Muscle of back (tissue), 10 donors: ENCODE results near the gene TPRX2. TPM values are rescaled to one million over a fixed set of nuclear protein-coding genes. Genes with fewer than 3 reads are reported as not detected.

Source experiments
- polyA plus RNA-seq, 10 donors: library from polyadenylated mRNA; unstranded; fragments of 120-200 nt; gene quantifications; one replicate each; pipeline ENCODE4 v1.2.1, GENCODE V29; 2013; ENCODE audit not compliant: insufficient read length in 10 of 10

The TPRX2 gene
- polyA plus RNA-seq, 10 donors: not detected

Other genes starting within 250 kb of the TPRX2 start
- gene EHD2, start 145.8 kb upstream of the TPRX2 start, polyA plus RNA-seq: 100 to 1,000 TPM in 8 of 10 donors, 10 to 100 TPM in 2; 86.8 to 144 (median 110) TPM
- gene NOP53, start 113.7 kb upstream of the TPRX2 start, polyA plus RNA-seq: 100 to 1,000 TPM; 398 to 594 (median 527) TPM
- 100 to 1,000 TPM; 634 to 857 (median 820) TPM for gene SELENOW, start 80.5 kb upstream of the TPRX2 start, polyA plus RNA-seq
- gene TPRX1, start 54.7 kb upstream of the TPRX2 start, polyA plus RNA-seq: not detected
- under 1 TPM in 1 of 10 donors, not detected in 9; 0.14 TPM for gene CRX, start 37.3 kb upstream of the TPRX2 start, polyA plus RNA-seq
- under 1 TPM in 1 of 10 donors, not detected in 9; 0.12 TPM for gene SULT2A1, start 27.1 kb downstream of the TPRX2 start, polyA plus RNA-seq
- gene BSPH1, start 132.9 kb downstream of the TPRX2 start, polyA plus RNA-seq: not detected
- gene ELSPBP1, start 135.4 kb downstream of the TPRX2 start, polyA plus RNA-seq: not detected
- gene CABP5, start 184.8 kb downstream of the TPRX2 start, polyA plus RNA-seq: not detected